ENCODE results near the gene ALOX15.
"Not testable (repeated sequence)": the region's sequence is repeated elsewhere in the genome, so short reads cannot be mapped to it uniquely, and the experiment has no call there.

Gene ALOX15

DNA sequence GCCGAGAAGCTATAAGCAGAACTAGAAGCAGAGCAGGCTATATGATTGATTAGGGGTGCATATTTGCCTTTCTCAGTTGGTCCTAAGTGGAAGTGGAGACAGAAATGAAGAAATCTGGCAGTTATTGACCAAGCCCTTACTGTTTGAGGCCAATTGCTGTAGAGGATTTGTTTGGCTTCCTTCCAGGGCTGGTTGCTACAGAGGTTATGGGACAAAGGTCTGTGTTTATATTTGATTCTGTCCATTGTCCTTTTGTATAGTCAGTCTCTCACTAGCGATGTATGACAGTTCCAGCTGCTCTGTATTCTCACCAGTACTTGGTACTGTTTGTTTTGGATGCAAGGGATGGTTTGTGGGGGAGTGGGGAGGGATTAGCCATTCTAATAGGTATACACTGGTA is 7.3 kb upstream of the ALOX15 start:
- DNase-seq, result peak; percentile 99

GRCh38 chr17:4645642-4646041 is 4.2 kb upstream of the ALOX15 start:
- no peak for DNase-seq

DNA sequence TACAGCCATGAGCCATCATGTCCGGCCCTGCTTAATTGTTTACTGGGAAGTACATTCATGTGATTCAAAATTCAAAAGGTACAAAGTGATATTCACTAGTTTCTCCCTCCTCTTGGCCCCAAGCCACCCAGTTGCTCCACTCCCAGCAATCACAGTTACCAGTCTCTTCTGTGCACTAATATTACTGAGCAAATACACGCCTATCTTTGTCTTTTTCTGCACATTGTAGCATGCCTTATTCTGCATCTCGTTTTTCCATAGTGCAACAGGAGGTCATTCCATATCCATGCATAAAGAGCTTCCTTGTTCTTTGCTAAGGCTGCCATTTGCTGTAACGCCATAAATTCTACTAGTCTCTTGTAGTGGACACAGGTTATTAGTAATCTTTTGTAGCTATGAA is 2.2 kb upstream of the ALOX15 start:
- DNase-seq, result no peak

DNA sequence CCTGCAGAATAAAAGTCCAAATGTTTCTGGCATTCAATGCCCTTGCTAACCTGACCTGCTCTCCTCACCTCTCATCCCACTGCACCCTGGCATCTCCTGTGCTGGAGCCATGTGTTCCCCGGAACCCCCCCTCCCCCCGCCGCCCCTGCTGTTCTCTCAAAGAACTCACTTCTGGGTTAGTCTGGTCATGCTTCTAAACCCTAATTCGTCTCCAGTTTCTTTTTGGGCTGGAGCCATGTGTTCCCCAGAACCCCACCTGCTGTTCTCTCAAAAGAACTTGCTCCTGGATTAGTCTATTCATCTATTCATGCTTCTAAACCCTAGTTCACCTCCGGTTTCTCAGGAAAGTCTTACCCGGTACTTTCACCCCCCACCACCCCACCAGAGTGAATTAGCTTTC is 808 bp upstream of the ALOX15 start:
- DNase-seq, result no peak

GRCh38 chr17:4640569-4641188 is 799 bp downstream of the ALOX15 start:
- not testable (repeated sequence) for DNase-seq

GRCh38 chr17:4639301-4640059 is 2.0 kb downstream of the ALOX15 start:
- DNase-seq, result peak; percentile 29

- DNase-seq, result not testable (repeated sequence)
These were observed 2.7 kb downstream of the ALOX15 start for GRCh38 chr17:4638766-4639165.

- no peak for DNase-seq
These were observed 4.9 kb downstream of the ALOX15 start for GRCh38 chr17:4636474-4637100.

DNA sequence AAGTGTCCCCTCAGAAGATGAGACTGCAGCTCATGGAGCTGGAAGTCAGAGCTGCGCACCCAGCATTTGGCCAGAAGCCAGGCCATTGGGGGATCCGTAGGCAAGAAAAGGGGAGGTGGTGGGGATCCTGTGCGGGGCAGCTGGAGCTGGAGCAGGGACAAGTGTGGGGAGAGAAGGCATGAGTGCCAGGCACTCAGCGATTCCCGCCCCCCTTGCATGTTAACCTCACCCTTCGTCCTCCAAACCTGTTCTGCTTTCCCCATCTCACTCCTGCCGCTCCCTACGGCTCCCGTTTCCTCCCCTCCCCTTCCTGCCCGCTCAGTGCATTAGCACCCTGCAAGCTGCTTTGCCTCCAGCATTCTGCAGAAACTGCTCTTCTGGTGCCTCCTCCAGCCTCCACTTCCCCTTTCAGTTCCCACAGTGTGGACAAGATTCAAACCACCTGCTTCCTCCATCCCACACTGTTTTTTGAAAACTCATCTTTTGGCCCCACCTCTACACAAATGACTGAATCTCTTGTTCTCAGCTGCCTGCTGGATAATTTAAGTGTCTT is 5.6 kb downstream of the ALOX15 start:
- DNase-seq, result no peak

GRCh38 chr17:4634976-4635375 is 6.5 kb downstream of the ALOX15 start:
- no peak for DNase-seq

DNA sequence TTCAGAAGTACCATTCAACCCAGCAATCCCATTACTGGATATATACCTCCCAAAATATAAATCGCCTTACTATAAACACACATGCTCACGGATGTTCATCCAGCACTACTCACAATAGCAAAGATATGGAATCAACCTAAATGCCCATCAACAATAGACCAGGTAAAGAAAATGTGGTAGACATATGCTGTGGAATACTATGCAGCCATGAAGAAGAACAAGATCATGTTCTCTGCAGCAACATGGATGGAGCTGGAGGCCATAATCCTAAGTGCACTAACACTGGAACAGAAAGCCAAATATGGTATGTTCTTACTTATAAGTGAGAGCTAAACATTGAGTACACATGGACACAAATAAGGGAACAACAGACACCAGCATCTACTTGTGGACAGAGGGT is 7.8 kb downstream of the ALOX15 start:
- DNase-seq, result no peak

- DNase-seq, result no peak
These were observed 8.9 kb downstream of the ALOX15 start for GRCh38 chr17:4632581-4632920.

- DNase-seq, result no peak
These were observed 9.5 kb downstream of the ALOX15 start for GRCh38 chr17:4631836-4632580.

DNA sequence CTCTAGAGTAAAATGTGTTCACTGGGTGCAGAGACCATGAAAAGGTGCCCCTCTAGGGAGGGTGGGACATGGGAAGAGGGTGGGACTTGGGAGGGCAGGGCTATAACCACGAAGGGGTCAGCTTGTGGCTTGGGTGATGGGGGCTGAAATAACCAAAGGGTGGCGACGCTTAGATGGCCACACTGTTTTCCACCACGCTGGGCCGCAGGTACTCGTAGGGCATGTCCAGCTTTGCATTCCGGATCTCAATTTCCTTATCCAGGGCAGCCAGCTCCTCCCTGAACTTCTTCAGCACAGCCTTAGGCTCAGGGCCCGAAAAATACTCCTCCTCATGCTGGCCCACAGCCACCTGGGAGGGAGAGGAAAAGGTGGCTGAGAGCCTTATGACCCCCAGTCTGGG is 10.0 kb downstream of the ALOX15 start:
- no peak for DNase-seq

- no peak for DNase-seq
These were observed 14.7 kb downstream of the ALOX15 start for GRCh38 chr17:4626734-4627256.

DNA sequence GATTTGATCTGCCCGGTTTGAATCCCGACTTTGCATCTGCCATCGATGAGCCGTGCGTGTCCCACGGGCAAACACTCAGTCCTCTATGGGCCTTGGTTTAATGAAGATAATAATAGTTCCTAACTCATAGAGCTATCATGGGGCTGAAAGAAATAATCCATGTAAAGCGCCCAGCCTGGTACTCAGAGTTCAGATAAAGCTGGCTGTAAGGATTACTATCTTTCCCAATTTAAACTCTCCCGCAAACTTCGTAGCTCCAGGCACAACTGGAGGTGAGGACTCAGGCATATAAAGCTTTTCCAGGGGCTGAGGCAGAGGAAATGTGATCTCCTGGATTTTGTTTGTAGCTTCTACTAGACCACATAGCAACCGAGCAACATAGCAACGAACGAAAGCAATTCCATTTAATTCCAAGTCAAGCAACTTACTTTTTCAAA is 16.3 kb downstream of the ALOX15 start:
- no peak for DNase-seq

DNA sequence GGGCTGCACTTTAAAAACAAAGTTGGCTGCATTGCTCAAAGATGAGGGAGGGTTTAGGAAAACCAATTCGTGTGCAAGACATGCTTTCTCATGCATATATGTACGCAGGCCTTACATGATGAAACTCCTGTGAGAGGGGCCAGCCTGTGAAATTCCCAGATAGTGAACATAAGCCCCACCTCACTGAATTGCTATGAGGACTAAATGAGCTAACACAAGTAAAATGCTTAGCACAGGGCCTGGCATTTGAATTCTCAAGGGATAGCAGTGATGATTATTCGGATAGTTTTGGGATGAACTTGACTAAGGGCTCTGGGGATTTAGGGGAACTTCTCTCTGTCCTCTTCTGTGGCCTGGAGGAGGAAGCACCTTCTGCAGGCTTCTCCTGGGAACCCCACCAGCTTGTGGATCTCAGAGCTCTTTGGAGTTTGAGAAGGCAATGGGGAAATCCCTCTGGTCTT is 17.0 kb downstream of the ALOX15 start:
- DNase-seq, result not testable (repeated sequence)

GRCh38 chr17:4623249-4623648 is 18.2 kb downstream of the ALOX15 start:
- no peak for DNase-seq

DNA sequence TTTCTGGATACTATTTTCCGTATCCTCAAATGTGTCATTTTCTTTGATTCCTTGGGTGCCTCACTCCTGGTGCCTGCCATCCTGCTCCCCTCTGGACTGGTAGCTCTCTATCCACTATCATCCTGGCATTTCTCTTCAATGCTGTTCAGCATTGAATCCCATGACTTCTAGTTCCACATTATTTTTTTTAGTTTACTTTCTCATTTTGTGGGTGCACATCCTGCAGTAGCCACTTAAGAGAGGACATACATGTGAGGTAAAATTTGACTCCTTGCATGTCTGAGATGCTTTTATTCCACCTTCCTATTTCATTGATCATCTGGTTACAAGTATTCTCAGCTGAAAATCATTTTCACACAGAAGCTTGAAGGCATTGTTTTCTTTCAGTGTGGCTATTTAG is 19.1 kb downstream of the ALOX15 start:
- no peak for DNase-seq

GRCh38 chr17:4620531-4621101 is 20.9 kb downstream of the ALOX15 start:
- no peak for DNase-seq

- DNase-seq, result no peak
These were observed 23.7 kb downstream of the ALOX15 start for GRCh38 chr17:4617590-4618351.

DNA sequence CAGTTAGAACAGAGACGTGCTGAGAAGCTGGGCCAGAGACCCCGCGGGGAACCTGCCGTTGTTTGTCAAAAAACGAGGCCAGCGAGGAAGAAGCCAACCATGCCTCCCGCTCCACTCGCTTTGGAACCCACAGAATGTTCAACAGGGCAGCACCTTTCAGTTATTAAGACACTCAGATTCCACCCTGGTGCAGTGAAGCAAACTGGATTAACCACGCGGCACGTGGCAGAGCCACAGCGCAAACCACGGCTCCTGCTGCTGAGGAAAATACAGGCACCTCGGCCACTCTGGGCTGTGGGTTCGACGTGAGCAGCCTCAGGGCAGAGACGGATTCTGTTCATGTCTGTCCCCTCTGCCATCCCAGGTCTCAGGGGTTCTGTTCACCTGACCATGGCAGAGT is 24.4 kb downstream of the ALOX15 start:
- DNase-seq, result no peak

All from NCI-H748 treated with DMSO at 0.1 percent for 48 hours (cell line).